ENCODE data around the gene ASCL4.

- TF ChIP-seq CTCF (IDR thresholded peaks at IDR 0.05) (no peak), POLR2A (IDR thresholded peaks at IDR 0.05) (no peak), EP300 (IDR thresholded peaks at IDR 0.05) (no peak)
These were observed 9.2 kb upstream of the ASCL4 start for GRCh38 chr12:107765316-107765715.
